Glomerular visceral epithelial cell (primary cell): ENCODE measurements around the gene TMEM86B.
"Not testable (repeated sequence)": the region's sequence is repeated elsewhere in the genome, so short reads cannot be mapped to it uniquely, and the experiment has no call there.

ENCODE experiments used
- DNase-seq: peaks from one replicate; pipeline ENCODE4 v3.0.0-alpha.2; 2016; ENCODE audit errors: extremely low spot score

The TMEM86B gene

DNA sequence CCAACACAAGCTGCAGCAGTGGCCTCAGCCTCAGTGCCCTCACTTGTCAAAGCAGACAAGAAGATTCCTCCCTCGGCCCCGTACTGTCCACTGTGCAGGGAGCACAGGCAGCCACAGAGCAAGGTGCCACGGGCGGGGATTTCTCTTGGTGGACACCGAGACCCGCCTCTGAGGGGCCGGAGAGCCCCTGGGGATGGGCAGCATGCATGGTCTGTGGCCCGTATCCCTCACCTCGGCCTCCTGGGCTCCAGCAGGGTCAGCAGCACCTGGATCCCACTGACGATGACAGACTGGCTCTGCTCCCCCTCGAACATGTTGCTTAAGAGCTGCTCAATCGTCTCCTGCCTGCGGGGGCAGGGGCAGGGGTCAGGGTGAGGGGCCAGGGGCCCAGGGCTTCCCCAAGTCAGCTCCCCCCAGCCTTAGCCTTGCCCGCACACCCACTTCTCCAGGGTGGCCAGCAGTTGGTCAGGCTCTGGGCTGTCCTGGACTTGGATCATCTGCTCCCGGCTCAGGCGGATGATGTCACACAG is 13.4 kb upstream of the TMEM86B start:
- DNase-seq = no peak

DNA sequence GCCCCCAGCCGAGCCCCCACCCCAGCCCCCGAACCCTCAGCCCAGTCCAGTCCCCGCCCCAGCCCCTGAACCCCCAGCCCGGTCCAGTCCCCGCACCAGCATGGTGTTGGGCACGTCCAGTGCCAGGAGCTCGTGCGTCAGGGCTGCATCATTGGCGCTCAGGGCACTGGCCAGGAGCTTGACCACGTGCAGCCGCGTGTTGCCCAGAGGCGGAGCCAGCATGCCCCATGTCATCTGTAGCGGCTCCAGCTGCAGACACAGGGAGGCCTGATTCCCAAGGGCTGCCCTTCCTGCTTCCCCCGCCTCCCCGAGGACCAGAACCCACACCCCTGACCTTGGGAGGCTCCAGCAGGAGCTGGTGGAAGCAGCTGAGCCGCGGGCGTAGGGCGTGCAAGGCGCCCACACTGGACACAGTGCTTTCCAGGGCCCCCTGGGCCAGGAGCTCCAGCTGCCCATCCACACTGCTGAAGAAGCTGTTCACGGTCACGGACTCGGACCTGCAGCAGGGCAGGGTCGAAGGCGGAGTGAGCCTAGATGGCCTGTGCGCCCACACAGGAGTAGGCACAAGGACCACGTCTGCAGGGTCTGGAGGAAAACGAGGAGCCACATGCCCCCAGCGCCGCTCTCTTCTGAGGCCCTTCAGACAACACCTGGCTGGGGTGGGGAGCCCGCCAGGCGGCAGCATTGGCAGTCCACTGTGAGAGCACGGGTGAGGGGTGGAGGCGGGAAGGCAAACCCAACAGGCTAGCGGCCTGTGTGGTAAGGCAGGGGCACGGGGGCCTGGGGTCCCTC is 12.8 kb upstream of the TMEM86B start:
- no peak for DNase-seq

DNA sequence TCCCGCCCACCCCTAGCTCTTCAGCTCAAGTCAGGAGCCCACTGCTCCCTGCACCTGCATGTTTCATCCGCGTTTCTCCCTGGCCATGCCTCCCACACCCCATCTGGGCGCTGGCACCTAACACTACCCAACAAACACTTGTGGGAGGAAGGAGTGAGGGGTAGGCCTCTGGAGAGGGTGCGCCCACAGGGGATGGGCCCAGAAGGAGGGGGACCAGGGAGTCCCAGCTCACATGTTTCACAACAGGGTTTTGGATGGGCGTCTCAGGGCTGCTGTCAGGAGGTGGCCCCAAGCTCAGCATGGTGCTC is 12.1 kb upstream of the TMEM86B start:
- DNase-seq = no peak

DNA sequence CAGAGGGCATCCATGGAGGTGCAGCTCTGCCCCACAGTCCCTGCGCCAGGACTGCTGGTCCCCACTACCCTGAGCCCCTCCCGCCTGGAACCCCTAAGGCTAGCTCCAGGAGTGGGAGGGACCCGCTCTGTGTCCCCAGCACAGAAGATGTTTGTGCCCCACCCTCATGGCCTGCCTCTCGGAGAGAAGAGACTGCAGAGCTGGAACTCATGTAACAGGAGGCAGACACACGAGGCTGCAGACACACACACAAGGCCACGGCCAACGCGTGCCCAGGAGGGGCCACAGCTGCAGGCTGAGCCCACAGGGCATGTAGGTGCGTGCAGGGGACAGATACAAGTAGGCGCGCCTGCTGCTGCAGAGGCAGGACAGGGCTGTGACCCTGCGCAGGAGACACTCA is 10.4 kb upstream of the TMEM86B start:
- DNase-seq = no peak

DNA sequence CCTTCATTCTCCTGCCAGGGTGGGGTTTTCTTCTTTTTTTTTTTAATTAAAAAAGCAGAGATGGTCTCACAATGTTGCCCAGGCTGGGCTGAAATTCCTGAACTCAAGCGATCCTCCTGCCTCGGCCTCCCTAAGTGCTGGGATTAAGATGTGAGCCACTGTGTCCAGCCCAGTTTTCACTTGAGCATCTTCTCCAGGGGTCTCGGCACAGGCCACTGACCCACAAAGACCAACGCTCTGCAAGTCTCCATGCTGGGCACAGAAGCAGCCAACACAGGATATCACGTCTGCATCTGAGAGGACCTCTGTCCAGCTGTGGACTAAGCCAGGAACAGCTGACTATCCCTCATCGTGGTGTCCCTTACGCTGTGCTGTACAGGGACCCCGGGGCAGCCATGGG is 9.5 kb upstream of the TMEM86B start:
- no peak for DNase-seq

DNA sequence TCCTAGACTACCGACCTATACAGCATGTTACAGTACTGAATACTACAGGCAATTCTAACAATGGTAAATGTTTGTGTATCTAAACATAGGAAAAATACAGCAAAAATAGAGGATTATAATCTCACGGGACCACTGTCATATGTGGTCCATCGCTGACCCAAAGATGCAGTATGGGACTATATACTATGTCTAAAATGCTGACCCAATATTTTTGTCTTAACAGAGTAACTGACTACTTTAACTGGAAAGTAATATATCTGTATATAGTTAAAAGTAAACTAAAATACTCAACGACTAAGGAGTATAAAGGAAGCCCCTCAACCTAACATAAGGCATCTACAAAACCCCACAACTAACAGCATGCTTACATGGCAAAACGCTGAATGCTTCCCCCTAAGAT is 4.4 kb upstream of the TMEM86B start:
- no peak for DNase-seq

DNA sequence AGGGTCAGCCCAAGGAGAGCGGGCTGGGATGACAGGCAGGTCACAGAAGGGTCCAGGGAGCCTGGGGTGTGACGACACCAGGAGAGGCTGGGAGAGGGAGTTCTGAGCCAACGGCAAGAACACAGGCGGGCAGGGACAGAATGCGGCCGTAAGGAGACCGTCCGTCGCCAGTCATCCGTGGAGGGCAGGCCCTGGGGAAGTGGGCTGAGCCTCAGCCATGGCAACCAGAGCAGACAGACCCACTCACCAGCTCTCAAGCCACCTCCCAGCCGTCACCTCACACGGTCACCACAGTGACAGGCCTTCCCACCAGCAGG is 3.7 kb upstream of the TMEM86B start:
- no peak for DNase-seq

DNA sequence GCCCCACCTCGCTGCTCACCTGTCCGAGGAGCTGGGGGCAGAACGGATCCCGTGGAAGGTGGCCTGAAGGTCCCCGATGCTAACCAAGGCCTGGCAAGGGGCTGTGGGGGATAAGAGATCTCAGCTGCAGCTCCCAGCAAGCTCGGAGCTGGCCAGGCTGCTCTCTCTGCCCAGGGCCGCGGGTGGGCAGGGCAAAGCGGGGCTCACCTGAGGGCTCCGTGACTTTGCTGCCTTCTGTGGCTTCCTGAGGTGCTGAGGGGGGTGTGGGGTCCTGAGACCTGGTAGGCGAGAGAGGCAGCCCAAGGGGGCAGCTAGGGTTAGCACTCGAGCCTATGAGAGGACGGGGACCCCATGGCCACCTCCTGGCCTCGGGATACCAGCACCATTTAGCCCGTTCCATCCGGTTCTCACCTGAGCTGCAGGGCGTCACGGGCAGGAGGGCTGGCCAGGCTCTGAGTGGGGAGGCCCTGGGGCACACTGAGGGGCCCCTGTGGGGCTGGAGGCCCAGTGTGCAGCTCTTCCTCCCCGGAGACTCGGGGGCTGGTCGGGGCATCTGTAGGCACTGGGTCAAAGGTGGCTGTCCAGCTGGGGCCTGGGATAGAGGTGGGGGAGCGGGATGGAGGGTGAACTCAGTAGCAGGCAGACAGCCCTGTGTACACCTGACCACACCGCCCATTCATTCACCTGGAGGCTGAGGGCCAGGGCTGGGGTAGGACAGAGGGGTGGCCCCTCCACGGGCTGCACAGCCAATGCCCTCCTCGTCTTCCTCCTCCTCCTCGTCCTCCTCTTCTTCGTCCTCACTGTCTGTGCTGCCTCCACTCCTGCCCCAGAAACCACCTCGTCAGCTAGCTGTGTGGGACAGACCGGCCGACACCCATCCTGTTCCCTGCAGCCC is 3.1 kb upstream of the TMEM86B start:
- no peak for DNase-seq

DNA sequence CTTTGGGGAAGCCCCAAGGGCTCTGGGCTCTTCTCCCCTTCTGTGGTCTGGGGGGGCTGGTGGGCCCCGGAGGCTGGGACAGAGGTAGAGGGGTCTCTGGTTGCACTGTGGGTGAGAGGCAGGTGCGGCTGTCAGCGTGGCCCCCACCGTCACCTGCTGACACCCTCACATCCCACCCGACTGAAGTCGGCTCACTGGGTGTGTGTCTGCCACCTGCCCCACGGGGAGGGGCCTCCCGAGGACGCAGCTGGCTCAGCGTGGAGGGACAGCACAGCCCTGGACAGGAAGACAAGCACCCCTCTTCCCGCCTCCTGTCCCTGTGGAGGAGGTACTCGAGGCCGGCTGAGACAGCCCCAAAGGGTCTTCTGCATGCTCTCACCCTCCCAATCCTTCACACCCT is 2.2 kb upstream of the TMEM86B start:
- no peak for DNase-seq

DNA sequence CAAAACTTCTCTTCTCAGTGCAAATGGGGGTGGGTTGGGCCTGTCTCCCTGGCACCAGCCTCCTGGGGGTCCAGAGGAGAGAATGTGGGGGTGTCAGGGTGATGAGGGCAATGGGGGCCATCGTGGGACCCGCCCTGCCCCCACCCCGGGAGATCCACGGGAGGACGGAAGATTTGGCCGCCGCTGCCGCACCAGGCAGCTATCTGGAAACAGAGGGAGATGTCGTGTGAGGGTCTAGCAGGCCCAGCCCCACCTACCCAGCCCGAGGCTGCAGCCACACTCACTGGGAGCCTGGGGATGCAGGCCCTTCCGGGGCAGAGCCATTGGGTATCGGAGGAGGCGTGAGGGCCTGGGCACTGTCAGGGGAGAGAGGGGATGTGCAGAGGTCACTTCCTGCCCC is 1.8 kb upstream of the TMEM86B start:
- no peak for DNase-seq

DNA sequence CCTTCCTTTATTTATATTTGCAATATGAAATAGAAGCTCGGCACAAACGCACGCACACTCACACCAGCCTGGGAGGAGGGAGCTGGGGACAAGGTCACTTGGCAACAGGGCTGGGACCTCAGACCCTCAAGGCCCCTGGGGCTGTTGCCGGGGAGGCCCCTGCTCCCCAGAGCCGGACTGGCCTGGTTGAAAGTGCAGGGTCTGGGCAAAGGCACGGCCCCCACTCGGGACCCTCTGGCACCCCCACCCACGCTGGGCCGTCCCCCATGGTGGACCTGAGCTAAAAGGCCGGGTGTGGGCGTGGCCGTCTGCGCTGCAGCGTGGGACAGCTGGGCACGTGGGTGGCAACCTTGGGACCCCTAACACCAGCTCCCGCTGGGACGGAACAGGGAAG is 1.2 kb upstream of the TMEM86B start:
- no peak for DNase-seq

DNA sequence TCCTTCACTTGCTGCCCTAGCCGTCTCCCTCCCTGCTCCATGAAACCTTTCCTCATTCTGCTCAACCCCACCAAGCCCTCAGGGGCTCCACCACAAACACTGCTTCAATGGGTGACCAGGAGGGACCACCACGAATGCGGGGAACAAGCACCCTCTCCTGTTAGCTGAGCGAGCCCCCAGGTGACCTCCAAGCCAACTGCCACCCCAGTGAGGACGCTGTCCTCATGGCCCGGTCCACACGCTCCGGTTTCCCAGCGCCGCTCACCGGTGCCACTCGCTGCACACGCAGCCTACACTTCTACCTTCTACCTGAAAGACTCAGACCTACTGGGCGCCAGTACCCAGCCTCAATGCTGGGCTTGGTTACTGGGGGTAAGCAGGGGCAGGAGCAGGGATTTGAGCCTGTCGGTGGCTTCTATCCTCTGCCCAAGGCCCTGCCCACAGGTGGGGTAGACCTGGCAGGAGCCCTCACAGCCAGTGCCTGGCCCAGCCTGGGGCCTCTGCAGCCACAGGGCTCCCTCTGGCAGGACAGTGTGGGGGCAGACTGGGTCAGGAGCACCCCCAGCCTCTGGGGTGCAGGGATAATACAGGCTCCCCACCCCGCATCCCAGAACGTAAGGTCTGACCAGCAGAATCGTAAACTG is 704 bp upstream of the TMEM86B start:
- no peak for DNase-seq

DNA sequence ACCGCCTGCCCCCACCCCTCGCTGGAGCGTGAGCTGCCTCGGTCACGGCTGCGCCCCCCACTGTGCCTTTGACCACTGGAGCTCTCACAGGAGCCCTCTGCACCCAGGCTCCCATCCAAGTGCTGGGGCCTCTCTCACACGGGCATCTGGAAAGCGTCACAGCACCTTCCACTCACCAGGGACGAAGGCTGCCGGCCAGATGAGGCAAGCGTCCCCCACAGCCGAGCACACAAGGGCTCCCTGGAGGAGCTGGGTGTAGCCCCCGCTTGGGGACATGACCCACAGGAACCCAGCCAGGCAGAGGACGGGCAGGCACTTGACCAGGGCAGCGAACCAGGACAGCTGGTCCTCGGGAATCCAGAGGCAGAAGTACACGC is 560 bp downstream of the TMEM86B start:
- DNase-seq = no peak

DNA sequence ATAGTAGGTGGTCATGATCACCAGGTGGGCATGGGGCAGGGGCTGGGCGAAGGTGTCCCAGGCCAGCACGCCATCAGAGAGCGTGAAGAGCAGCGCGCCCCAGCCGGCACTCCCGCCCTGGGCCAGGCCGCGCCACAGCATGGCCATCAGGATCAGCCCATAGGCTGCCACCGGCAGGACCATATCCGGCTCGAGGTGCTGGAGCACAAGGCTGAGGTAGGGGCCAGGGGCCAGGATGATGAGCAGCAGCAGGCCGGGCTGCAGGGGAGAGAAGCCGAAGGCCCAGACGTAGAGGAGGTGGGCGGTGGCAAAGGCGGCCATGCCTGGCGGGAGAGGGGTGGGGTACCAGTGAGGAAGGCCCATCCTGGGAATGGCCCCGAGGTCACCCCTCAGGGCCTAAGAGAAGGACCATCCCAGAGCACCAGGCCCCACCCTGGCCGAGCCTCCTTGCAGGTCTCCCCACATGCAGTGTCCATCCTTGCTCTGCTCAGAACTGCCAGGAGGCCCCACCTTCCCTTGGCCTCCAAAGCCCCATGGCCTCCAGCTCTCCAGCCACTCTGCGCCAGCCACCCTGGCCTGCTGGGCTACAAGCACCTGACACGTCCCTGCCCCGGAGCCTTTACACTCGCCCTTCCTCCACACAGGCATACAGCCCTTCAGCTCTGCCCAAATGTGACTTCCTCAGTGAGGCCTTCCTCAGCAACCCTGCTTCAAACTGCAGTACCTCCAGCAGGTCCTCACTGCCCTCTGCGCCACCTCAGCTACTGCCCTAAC is 1.1 kb downstream of the TMEM86B start:
- DNase-seq = no peak

DNA sequence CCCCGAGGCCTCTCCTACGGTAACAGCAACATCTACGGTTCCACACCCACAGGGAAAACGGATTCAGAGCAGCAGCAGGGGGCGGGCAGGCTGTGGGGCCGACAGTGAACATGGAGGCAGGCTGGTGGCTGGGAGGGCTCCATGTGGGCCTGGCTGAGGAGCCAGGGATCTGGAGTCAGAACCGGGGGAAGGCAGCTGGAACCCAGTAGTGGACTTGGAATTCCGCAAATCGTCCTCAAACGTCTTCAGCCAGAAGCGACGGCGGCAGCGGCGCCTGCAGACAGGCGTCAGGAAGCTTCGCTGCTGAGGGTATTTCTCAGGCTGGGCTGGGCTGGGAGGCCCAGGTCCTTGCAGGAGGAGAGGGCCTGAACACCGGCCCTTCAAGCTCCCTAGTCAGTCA is 1.8 kb downstream of the TMEM86B start:
- no peak for DNase-seq

DNA sequence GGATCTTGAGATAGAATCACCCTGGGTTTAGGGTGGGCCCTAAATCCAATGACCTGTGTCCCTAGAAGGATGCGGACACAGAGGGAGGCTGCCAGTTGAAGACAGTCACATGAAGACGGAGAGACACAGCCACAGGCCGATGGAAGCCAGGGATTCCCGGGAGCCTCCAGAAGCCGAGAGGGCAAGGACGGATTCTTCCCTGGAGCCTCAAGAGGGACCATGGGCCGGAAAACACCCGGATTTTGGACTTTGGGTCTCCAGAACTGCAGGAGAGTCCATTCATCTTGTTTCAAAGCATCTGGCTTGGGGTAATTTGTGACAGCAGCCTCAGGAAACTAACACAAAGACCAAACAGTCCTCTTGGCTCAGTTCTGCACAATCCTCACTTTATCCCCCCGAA is 2.3 kb downstream of the TMEM86B start:
- no peak for DNase-seq

DNA sequence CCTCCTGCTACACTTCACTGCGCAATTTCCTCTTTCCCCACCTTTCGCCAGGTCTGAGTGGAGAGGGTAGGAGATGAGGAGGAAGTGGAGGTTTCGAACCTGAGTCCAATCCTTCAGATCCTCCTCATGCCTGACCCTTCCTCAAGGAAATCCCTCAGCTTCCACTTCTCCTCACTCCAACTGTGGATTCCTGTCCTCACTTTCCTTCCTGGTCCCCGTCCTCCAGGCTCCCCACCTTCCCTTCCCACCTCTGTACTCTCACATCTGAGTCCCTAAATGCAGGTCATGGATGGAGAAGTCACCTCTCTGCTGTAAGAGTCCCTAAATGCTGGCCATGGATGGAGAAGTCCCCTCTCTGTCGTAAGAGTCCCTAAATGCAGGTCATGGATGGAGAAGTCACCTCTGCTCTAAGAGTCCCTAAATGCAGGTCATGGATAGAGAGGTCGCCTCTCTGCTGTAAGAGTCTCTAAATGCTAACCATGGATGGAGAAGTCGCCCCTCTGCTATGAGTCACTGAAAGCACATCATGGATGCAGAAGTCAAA is 3.1 kb downstream of the TMEM86B start:
- DNase-seq = no peak

DNA sequence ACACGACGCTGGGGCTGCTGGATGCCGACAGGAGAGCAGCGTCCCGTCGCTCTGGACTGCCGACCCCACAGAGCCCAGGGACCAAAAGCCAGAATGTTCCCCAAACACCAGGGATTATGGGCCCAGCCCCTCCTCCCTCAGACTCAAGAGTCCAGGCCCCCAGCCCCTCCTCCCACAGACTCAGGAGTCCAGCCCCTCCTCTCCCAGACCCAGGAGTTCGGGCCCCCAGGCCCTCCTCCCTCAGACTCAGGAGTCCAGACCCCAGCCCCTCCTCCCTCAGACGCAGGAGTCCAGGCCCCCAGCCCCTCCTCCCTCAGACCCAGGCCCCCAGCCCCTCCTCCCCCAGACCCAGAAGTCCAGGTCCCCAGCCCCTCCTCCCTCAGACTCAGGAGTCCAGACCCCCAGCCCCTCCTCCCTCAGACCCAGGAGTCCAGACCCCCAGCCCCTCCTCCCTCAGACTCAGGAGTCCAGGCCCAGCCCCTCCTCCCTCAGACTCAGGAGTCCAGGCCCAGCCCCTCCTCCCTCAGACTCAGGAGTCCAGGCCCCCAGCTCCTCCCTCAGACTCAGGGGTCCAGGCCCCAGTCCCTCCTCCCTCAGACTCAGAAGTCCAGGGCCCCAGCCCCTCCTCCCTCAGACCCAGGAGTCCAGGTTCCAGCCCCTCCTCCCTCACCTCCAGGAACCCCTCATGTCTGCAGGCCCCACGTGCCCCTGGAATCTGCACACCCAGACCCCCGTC is 3.7 kb downstream of the TMEM86B start:
- not testable (repeated sequence) for DNase-seq

DNA sequence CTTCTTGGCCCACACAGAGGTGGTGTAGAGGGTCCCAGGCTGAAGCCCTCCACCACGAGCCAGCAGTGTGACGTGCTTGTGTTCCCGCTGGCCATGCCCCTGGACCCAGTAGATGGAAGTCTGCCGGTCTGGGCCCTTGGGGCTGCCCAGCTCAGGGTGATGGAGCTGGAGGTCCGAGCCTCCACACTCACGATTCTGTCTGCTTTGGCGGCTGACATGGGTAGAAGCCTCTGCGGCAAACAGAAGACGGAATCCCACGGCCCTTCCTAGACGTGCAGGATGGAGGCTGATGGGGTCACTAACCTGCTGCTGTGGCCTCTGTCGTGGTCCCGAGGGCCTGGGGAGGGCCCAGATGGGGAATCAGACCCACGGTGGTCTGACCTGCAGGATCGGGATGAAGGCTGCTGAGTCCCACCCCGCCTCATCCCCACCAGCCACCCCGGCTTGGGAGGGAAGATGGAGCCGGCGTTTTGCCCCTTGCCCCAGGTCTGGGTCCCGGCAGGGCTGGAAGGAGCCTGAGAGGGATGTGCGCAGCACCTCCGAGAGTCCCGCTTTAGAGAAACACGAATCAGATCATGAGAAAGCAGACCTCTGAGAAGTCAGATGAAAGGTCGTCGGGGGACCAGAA is 4.4 kb downstream of the TMEM86B start:
- no peak for DNase-seq

DNA sequence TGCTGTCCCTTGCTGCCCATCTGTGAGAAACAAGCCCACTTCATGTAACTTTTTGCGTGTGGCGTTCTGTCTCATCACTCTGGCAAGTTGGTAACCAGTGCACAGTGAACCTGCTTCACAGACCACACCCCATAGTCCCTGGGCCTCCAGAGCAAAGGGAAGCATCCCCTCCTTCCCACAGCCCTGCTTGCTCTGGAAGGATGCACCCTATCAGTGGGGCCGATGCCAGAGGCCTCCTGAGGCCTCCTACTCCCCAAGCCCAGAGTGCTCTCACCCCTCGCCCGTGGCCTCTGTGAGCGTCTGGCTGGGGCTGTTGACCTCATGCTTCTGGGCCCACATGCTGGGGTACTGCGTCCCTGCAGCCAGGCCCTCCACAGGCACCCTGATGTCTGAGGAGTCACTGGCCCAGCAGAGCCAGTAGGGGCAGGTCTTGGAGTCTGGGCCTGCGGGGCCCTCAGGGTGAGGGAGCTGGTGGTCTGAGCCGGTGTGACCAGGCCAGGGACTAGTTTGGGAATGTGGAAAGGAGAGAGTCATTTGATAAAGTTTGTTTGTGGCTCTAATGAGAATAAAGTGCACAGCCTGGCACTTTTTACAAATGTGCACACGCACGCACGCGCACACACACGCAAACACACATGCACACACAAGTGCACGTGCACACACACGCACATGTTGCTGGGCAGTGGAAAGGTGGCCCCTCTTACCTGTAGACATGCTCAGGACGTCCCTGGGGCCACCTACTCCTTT is 5.1 kb downstream of the TMEM86B start:
- DNase-seq = no peak
